GM21423 (cell line): ENCODE results near the gene SLC38A2.

Source experiments
- ATAC-seq: cut with Tn5 transposase; IDR thresholded peaks from one replicate; pipeline ENCODE4 v1.9.1; 2021; ENCODE audit warnings: mild to moderate bottlenecking, moderate library complexity; ENCODE audit not compliant: unreplicated experiment

SLC38A2 gene

DNA sequence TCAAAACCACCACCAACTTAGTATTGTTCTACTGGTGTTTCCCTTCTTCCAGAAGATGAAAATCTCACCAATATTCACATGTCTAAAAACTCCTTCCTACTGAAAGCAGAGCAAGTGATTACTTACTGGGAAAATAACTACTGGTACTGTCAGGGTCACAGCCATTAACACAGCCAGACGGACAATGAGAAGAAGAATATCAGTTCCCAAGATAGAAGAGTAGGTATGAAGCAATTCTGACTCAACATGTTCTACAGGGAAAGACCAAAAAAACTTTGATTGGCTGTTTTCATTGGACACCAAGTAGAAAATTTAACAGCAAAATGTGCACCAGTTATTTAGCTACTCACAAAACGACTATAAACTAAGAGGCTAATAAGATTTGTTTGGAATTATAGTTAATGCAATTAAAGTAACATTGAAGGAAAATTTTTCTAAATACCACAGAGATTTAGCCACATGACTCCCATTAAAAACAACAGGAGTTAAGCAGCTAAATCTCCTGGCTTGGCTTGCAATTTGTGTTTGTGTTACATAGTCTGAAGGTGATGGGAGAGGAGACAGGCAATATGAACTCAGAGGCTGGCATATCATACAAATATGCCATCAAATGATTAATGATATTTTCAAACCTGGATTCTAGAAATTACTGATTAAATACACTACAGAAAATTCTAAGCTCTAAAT is 9.5 kb downstream of the SLC38A2 start:
- ATAC-seq, result no peak

DNA sequence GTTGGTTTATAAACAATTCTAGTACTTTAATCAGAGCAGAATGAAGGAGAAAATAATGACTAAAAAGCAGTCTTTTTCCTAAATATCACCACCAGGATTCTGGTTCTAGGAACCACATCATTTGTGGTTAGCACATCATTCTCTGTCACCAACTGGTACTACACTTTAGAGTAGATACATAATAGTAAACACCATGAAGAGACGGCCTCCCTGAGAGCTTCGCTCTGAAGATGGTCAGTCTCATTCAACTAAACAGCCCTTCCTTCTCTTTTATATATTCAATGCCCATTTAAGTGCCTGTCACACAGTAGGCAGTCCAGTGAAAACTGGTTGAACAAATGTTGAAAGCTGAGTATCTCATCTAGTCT is 10.9 kb downstream of the SLC38A2 start:
- ATAC-seq, result no peak

DNA sequence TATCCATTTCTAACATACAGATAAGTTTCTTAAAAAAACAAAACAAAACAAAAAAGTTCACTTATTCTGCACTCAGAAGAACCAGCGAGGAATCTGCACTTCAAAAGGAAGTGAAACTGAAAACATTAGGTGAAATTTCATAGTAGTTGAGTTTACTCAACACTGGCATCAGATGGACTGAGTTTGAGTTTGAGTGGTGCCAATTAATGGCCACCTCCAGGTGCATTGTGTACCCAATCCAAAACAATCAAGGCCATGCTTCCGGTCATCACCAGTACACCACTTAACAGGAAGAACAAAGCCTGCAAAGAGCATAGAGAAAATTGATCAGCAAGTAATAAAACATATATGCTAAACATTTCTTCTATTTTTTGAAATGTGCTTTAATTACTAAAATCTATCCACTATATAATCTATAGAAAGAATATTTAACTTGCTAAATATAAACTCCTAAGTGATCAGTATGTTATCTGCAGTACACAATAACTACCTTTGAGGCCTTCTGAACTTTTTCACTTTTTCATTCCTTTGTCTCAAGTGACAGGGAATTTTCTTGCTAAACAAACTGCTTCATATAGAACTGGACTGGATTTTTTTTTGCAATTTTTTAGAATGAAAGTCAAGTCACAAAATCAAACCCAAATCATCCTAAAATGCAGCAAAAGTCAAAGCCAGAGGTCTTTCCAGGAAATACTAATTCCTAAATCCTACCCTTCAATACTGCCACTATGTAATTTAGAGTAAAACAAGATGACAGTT is 11.5 kb downstream of the SLC38A2 start:
- ATAC-seq, result peak; percentile 64

DNA sequence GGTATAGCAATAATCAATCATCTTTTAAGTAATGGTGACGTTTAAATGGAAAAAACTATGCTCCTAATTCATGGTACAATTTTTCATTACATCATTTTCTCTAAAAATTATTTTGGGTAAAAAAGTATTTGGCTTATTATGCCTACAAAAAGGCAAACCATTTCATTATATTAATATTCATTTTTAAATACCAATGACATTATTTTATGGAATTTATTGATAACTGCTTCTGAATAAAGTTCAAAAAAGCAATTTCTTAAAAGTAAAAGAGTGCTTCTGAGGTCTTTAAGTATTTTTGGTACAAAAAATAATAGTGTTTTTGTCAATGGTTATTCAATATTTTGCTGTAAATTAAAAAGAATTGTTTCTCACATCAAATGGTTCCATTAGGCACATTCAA is 12.2 kb downstream of the SLC38A2 start:
- ATAC-seq, result no peak

DNA sequence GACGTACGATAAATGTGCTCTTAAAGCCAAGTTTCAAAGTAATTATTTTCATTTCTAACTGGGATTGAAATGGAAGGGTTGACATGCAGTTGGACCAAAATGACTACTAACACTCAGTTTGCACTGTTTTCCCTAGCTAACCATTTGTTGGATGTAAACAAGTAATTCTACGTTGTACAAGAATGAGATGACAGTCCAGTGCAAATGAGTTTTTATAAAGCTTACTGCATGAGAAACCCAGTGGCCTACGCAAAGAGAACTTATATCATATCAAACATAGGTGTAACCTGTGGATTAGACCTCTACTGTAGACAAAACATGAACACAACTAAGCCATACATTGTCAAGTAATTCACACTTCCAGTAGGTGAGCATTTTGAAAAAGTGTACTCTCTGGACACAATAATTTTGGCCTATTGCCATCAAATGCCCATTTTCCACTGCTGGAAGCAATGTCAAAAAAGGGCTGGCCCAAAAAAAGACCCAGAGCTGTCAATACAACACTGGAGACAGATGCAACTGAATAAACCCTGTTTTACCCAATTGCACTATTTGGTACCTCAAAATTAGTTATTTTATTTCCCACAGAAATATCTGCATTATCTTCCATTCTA is 12.8 kb downstream of the SLC38A2 start:
- ATAC-seq, result no peak

DNA sequence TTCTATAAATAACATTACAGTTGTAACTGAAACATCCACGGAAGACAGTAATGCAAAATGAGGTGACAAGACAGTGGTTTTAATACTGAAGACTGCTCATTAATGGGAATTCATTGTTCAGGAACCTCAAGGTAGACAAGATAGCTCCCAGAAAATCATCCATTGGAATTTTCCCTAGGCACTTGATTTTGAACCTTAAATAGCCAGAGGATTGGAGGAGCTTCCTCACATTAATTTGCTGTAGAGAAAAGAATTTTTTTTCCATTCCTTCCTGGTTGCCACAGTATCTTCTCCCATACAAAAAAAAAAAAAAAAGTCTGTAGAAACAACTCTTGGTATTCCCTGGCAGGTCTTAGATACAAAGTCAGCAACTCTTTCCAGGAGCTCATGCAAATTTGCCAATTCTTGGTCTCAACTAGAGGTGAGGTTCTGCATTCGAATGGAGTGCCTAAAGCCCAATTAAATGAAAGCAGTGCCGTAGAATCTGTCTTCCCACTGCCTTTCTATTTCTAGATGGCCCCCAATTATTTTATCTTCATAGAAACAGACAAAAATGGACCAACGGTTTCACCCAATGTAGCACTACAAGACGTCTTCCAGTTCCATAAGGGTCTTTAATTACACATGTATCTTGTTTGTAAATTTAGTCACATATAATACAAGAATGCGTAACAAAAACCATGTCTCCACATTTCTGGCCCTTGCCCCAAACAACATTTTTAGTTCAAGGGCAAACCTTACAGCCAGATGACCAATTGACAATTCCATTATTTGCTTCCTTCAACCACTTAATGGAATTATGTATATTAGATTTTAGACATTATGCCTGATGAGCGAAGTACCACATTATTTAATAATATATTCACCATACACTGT is 13.5 kb downstream of the SLC38A2 start:
- ATAC-seq, result no peak

DNA sequence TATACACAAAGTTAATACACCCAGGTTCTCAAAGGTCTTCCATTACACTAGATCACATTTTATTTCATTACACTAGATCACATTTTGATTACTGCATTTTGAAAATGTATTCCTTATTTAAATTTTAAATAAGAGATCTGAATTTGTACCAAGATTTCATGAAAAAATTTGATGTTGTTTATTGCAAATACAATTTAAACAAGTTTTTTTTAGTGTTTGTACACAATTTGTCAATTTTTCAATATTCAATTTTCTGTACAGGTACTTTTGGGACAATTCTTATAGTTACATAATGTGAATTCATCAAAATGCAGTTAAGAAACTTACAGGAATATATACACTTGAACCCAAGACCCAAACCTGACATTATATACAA is 14.3 kb downstream of the SLC38A2 start:
- no peak for ATAC-seq

DNA sequence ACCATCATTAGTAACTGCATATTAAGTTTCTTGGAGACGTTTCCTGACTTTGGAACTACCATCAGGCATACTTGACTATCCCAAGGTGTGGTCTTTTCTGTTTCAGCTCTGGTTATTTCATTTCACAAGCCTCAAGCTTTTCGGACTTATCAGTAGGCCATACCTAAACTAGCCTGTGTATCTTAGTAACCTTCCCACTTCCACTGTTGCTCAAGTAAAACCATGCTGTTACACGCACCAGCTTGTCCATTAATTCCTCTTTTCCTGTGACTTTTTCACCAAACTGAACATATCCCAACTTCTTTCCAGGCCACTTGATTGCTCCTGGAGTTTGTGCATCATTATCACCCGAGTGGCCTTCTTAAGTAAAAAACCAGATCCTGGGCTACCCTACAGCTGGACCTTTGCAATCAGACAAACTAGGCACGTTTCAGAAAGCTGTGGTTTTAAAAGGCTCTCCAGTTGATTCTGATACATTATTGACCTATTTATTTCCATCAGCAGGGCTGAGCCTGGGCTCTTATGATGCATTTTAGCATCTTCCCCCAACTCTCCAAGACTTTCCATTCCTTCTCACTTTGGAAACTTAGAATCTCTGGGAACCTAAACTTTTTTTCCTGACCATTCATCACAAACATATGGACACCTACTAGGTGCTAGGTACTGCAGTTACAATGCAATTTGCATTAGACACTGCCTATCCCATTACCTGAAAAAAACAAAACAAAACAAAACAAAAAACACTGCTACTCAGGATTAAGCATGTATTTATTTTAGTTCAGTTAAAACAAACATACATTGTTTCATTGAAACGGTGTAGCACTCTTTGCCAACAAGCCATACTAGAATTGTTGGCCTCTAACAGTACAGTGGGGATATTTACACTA is 14.9 kb downstream of the SLC38A2 start:
- ATAC-seq, result no peak

DNA sequence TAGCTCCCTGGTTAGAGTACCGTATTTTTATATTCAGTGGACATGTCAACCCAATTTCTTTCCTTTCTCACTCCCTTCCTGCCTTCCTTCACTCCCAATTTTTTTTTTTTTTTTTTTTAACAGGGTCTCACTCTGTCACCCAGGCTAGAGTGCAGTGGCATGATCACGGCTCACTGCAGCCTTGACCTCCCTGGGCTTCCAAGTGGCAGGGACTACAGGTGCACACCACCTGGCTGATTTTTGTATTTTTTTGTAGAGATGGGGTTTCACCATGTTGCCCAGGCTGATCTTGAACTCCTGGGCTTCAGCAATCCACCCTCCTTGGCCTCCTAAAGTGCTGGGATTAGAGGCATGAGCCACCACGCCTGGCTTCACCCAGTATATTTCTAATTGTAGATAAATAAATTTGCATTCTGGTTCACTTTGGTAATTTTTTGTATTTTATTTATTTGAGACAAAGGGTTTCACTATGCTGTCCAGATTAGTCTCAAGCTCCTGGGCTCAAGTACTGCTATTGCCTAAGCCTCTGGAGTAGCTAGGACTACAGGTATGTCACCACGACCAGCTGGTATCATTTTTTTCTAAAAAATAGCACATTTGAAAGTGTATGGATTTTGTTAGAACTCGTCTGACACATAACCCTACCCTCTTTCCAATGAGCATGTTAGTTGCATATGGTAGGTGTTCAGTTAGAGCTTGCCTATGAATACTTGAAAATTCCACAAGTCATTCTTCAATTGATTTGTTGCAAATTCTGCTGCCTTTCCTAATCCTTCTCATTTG is 15.7 kb downstream of the SLC38A2 start:
- ATAC-seq, result no peak

DNA sequence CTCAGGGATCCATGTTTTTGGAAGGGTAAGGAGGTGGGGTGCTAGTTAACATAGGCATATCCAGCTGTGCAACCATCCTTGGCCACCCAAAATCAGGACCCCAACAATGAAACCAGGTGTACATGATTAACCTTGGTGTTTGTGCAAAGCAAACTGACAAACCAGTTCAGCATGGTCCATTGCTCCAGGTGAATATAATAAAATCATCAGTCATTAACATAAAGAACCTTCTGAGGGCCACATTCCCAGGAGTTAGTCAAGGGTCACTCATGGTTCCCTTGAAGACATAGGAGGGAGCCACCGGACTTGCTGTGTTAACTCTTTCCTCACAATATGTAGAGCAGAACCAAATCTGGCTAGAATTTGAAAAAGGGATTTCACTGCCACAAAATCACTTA is 17.8 kb downstream of the SLC38A2 start:
- no peak for ATAC-seq

DNA sequence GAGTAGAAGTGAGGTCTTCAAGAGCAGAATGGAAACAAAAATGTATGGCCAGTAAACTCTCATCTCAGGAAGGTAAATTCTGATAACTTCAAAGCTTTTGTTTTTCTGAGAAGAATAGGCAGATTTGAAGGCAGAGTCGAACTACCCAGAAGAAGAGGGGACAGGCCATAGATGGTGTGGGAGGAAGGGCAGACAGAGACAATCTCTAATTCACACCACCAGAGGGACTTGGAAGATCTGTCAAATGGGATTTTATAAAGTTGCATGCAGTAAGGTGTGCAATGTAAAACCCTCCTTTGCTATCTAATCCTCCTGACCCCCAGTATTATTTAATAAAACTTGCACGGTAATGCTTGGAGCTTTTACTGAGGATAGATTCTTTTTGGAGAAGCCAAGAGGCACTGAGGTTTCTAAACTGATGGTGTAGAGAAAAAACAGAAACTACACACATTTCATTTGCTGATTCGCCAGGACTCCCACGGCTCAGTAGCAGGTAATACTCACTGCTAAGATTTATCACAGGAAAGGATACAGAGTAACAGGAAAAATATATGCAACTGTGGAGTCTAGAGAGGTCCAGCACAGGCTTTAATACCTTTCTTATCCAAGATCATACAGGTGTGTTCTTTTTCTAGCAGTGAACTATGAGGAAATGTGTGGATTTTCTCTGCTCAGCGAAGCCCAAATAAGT is 18.3 kb downstream of the SLC38A2 start:
- no peak for ATAC-seq

DNA sequence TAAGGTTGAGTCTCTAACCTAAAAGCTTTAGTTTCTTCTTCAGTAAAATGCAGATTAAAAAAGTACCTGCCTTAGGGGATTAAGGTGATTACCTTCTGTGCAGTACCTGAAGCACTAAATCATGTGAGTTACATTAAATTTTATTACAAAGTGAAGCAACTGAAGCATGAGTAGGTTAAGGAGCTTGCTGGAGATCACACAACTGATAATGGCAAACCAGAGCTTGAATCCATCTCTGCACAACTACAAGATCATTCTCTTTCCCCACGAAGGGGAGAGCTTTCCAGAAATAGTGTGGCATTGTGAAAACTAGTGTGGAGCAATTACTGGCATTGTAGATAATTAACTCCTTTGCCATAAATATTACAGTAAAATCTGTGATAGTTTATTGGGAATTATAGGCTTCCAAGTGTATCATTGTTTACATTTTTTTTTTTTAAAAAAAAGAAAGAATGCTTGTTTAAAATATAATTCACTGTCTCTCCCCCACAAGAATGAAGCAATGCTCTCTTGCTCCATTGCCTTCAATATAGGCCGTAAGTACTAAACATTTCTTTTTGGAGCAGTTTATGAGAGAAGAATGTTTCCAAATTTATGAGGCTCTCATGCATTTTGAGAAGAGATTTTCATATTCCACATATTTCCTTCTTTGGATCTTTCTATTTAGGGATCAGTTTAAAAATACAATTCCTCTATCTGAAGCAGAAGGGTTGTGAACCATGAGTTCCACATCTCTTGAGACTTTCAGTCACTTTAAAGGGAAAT is 20.5 kb downstream of the SLC38A2 start:
- no peak for ATAC-seq

DNA sequence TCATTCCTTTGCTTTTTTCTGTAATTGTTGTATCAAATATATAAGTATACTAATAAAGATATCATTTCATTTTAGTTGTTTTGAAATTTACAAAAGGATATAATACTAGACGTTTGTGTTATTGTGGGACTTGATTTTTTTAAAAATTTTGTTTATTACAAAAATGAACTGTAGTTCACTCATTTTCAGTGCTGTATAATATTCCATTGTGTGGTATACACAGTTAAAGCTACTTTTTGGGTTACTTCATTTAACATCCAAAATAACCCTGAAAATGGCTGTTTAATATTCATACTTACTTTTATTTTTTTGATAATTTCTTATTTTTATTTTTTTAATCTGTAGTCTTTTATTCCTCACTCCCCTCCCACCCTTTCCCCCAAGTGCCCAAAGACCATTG is 21.4 kb downstream of the SLC38A2 start:
- ATAC-seq, result no peak

DNA sequence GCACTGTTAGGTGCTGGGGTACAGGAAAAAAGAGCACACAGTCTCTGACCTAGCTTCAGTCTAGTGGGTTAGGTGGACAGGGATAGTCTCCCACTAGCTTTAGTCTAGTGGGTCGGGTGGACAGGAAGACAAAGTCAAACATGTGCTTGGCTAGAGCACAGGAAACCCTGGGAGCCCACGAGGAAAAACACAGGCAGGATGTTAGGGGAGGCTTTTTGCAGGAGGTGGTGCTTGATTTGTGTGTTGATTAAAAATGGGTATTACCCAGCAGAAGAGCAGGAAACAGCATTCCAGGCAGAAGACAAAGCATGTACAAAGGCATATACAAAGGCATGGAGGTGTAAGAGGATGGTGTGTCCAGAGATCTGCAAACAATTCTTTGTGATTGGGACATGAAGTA is 23.3 kb downstream of the SLC38A2 start:
- no peak for ATAC-seq

DNA sequence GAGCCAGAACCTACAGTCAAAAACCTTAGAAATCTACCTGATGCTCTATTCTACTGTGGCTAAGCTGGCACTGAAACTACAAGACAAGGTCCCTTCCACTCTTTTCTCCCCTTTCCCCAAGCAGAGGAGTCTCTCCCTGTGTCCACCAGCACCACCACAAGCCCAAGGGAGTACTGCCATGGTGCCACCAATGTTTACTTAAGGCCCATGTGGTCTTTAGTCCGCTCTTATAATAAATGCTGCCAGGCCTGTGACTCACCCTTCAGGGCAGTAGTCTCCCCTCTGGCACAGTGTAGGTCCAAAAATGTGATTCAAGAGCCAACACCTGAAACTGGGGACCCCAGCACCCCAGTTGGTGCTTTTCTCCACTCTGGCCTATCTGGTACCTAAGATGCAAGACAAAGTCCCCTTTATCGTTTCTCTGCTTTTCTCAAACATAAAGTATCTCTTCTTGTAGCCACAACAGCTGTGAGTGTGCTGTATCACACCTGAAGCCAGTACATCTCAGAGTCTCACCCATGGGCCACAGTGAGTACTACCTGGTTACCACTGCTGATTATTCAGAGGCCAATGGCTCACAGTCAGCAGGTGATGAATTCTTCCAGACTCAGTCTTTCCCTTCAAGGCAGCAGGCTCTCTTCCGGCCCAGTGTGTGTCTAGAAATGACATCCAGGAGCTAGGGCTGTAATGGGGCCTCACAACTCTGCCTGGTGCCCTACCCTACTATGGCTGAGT is 29.3 kb downstream of the SLC38A2 start:
- ATAC-seq, result no peak

DNA sequence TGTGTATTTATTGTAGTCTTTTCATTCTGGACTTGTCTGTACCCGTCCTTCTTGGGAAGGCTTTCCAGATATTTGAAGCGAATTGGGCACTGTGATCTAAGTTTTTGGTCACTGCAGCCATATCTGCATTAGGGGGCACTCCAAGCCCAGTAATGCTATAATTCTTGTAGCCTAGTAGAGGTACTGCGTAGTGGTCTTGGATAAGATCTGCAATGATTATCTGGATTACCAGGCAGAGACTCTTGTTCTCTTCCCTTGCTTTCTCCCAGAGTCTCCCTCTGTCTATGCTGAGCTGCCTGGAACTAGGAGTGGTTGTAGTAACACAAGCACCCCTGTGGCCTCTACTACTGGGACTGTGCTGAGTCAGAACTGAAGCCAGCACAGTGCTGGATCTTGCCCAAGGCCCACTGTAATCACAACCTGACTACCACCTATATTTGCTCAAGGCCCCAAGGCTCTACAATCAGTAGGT is 30.0 kb downstream of the SLC38A2 start:
- no peak for ATAC-seq

DNA sequence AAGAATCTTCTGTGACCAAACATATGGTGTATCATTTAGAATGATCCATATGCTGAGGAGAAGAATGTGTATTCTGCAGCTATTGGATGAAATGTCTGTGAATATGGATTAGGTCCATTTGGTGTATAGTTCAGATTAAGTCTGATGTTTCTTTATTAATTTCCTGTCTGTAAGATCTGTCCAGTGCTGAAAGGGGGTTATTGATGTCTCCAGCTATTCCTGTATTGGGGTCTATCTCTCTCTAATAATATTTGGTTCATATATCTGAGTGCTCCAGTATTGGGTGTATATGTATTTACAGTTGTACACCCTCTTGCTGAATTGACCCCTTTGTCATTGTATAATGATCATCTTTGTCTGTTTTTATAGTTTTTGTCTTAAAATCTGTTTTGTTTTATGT is 33.5 kb downstream of the SLC38A2 start:
- ATAC-seq, result no peak
